PC-9 (cell line): ENCODE data around the gene SPATA17. TPM values are rescaled to one million over a fixed set of nuclear protein-coding genes. Genes with fewer than 3 reads are reported as not detected.

Source experiments
- BruUV-seq: library from RNA; stranded (reverse); fragments of 400-500 nt; replicated peaks from 2 replicates; lab custom pipeline; 2021; lab: Mats Ljungman, UMichigan
- CTCF ChIA-PET: fragments of 300-600 bp; sonication (Branson Sonifier 250); formaldehyde crosslinking; loops from one replicate; lab custom pipeline; 2022; ENCODE audit warnings: antibody characterized with exemption; lab: Charles Lee
- POLR2A ChIA-PET: fragments of 300-600 bp; sonication (Branson Sonifier 250); formaldehyde crosslinking; loops from one replicate; lab custom pipeline; 2022; ENCODE audit warnings: antibody characterized with exemption; ENCODE audit not compliant: unreplicated experiment; lab: Charles Lee
- DNase-seq, 2 experiments: peaks; one replicate each; pipeline versions ENCODE4 v3.0.0 to v3.0.0-alpha.2; 2015 to 2022; ENCODE audit warnings: mixed read lengths in 1 of 2
- H2AFZ ChIP-seq: fragments of 200-600 bp; sonication (generic); 2 replicates; pipeline ENCODE4 v1.8.1; 2017; ENCODE audit warnings: antibody characterized with exemption
- H3F3A ChIP-seq: fragments of 200-600 bp; sonication (generic); 2 replicates; pipeline ENCODE4 v1.8.1; 2017; ENCODE audit warnings: antibody characterized with exemption, mild to moderate bottlenecking, low read depth; ENCODE audit not compliant: insufficient read depth
- H3K27ac ChIP-seq: fragments of 200-600 bp; sonication (generic); 2 replicates; pipeline ENCODE4 v1.6.1; 2016; ENCODE audit warnings: mixed run types
- H3K27me3 ChIP-seq: fragments of 200-600 bp; sonication (generic); 2 replicates; pipeline ENCODE4 v1.6.1; 2016; ENCODE audit warnings: low read depth, mixed run types; ENCODE audit not compliant: insufficient read depth
- H3K36me3 ChIP-seq: fragments of 200-600 bp; sonication (generic); 2 replicates; pipeline ENCODE4 v1.6.1; 2016; ENCODE audit warnings: low read depth, mixed run types
- H3K4me1 ChIP-seq: fragments of 200-600 bp; sonication (generic); replicated peaks from 2 replicates; pipeline ENCODE4 v1.6.1; 2016; ENCODE audit warnings: mixed run types; ENCODE audit not compliant: insufficient read depth
- H3K4me2 ChIP-seq: fragments of 200-600 bp; sonication (generic); 2 replicates; pipeline ENCODE4 v1.6.1; 2017; ENCODE audit warnings: mixed run types
- H3K4me3 ChIP-seq: fragments of 200-600 bp; sonication (generic); 2 replicates; pipeline ENCODE4 v1.6.1; 2016; ENCODE audit warnings: mixed run types
- H3K79me2 ChIP-seq: fragments of 200-600 bp; sonication (generic); 2 replicates; pipeline ENCODE4 v1.6.1; 2017; ENCODE audit warnings: low read depth, mixed run types
- H3K9me2 ChIP-seq: fragments of 200-600 bp; sonication (generic); 2 replicates; pipeline ENCODE4 v1.8.1; 2017; ENCODE audit warnings: mild to moderate bottlenecking; ENCODE audit not compliant: insufficient read depth
- H3K9me3 ChIP-seq: fragments of 200-600 bp; sonication (generic); 2 replicates; pipeline ENCODE4 v1.8.1; 2016; ENCODE audit warnings: low read depth; ENCODE audit not compliant: insufficient read depth
- H4K20me1 ChIP-seq: fragments of 200-600 bp; sonication (generic); 2 replicates; pipeline ENCODE4 v1.8.1; 2017; ENCODE audit not compliant: insufficient read depth
- CTCF ChIP-seq: fragments of 200-600 bp; sonication (generic); conservative IDR thresholded peaks from 2 replicates; pipeline ENCODE4 v1.6.1; 2017; ENCODE audit warnings: mixed run types, antibody characterized with exemption, mild to moderate bottlenecking, moderate library complexity
- EZH2 ChIP-seq: fragments of 200-600 bp; sonication (generic); IDR thresholded peaks from 2 replicates; pipeline ENCODE4 v1.8.0; 2017; ENCODE audit warnings: antibody characterized with exemption, low read depth
- intact Hi-C: fragments of 100-400 bp; cut with micrococcal nuclease; formaldehyde crosslinking; loops from one replicate; pipeline ENCODE4 v1.10.0; 2022; ENCODE audit not compliant: unreplicated experiment
- total RNA-seq: library from RNA; stranded (reverse); gene quantifications from 2 replicates; pipeline ENCODE4 v1.2.3, GENCODE V29; 2021

SPATA17 gene
- total RNA-seq, 1 experiment from 2014 or later: 8.9 TPM

- Histone ChIP-seq H3K4me3 (no peak overlapping the region), H3K36me3 (no peaks in the 10 kb centered on the region), H3K27me3 (no peaks in the 10 kb centered on the region), H3K9me3 (no peaks in the 10 kb centered on the region), H4K20me1 (no peaks in the 10 kb centered on the region), H3K27ac (no peak overlapping the region), H3K4me2 (no peak overlapping the region), H3K9me2 (no peaks in the 10 kb centered on the region), H3K79me2 (no peaks in the 10 kb centered on the region), H3K4me1 (no peaks in the 10 kb centered on the region), H3F3A (no peaks in the 10 kb centered on the region), H2AFZ (no peak overlapping the region)
- TF ChIP-seq EZH2 (no peak), CTCF (no peak)
- no peak for DNase-seq
- CTCF ChIA-PET: no interaction called here
- intact Hi-C loops: no loop called here
- POLR2A ChIA-PET: no interaction called here
- BruUV-seq: no TSS peak
Observed at GRCh38 chr1:217919683-217920388, 288.7 kb downstream of the SPATA17 start.

Other genes starting within 250 kb of the SPATA17 start
- gene GPATCH2, start 254 bp upstream of the SPATA17 start, total RNA-seq: 13.9 and 14.8 TPM in 2 replicates